ENCODE data around the gene TRIP10. TPM values are rescaled to one million over a fixed set of nuclear protein-coding genes. Genes with fewer than 3 reads are reported as not detected.

The TRIP10 gene
- total and polyA plus RNA-seq, 9 donors = 57.3 to 149 (median 106) TPM

GRCh38 chr19:6765738-6766356, 26.4 kb downstream of the TRIP10 start:
- peaks cover 2% of the 10 kb centered on the region for H3K4me1 ChIP-seq (ENCODE audit: insufficient read depth)
- intact Hi-C loops (cut with DNase I) = loop anchor here in 1 of 4 donors (10.0 kb wide), 1 partner anchor 131 kb away; no protein-coding TSS in a partner anchor
- peaks cover 8% of the 10 kb centered on the region for H3K27me3 ChIP-seq
- H3K27ac ChIP-seq = no peak overlapping the region
- no peak for DNase-seq
- H3K9me3 ChIP-seq = no peaks in the 10 kb centered on the region
- no peak overlapping the region for H3K4me3 ChIP-seq
- H3K36me3 ChIP-seq = no peaks in the 10 kb centered on the region
- TF ChIP-seq CTCF (IDR thresholded peaks at IDR 0.05) (no peak), EP300 (IDR thresholded peaks at IDR 0.05) (no peak), POLR2A (IDR thresholded peaks at IDR 0.05) (no peak)
- WGBS, 3 donors = 22 to 34% (median 24%) methylated on average over 8 of the region's 8 CpGs

GRCh38 chr19:6766357-6767080, 27.0 kb downstream of the TRIP10 start:
- WGBS, 3 donors = 15 to 27% (median 18%) methylated on average over 16 of the region's 16 CpGs
- peaks cover 8% of the 10 kb centered on the region for H3K27me3 ChIP-seq
- intact Hi-C loops (cut with DNase I) = loop anchor here in 1 of 4 donors (10.0 kb wide), 1 partner anchor 132 kb away; no protein-coding TSS in a partner anchor
- peaks cover 2% of the 10 kb centered on the region for H3K4me1 ChIP-seq (ENCODE audit: insufficient read depth)
- no peak overlapping the region for H3K4me3 ChIP-seq
- H3K27ac ChIP-seq = no peak overlapping the region
- H3K36me3 ChIP-seq = no peaks in the 10 kb centered on the region
- H3K9me3 ChIP-seq = no peaks in the 10 kb centered on the region
- TF ChIP-seq POLR2A (IDR thresholded peaks at IDR 0.05) (no peak), CTCF (IDR thresholded peaks at IDR 0.05) (no peak), EP300 (IDR thresholded peaks at IDR 0.05) (no peak)
- DNase-seq = no peak

DNA sequence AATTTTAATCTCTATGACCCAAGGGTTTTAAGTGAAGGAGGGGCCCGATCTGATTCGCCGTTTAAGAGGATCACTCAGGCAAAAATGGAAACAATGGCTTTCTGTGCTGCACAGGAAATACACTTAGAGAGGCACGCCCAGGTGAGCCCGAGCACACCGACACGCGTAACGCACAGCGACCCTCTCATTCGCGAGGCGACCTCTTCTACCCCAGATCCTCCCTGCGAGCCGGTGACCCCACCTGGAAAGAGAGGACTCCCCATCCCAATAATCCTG, 27.5 kb downstream of the TRIP10 start:
- peaks cover 8% of the 10 kb centered on the region for H3K27me3 ChIP-seq
- no peaks in the 10 kb centered on the region for H3K9me3 ChIP-seq
- no peaks in the 10 kb centered on the region for H3K36me3 ChIP-seq
- no peak overlapping the region for H3K27ac ChIP-seq
- intact Hi-C loops (cut with DNase I) = loop anchor here in 1 of 4 donors (10.0 kb wide), 1 partner anchor 132 kb away; no protein-coding TSS in a partner anchor
- H3K4me3 ChIP-seq = no peak overlapping the region
- peaks cover 2% of the 10 kb centered on the region for H3K4me1 ChIP-seq (ENCODE audit: insufficient read depth)
- no peak for TF ChIP-seq POLR2A (IDR thresholded peaks at IDR 0.05)
- no peak for TF ChIP-seq CTCF (IDR thresholded peaks at IDR 0.05)
- no peak for TF ChIP-seq EP300 (IDR thresholded peaks at IDR 0.05)
- no peak for DNase-seq
- whole genome bisulfite sequencing, 3 donors = 1 to 3% (median 2%) methylated on average over 15 of the region's 15 CpGs

DNA sequence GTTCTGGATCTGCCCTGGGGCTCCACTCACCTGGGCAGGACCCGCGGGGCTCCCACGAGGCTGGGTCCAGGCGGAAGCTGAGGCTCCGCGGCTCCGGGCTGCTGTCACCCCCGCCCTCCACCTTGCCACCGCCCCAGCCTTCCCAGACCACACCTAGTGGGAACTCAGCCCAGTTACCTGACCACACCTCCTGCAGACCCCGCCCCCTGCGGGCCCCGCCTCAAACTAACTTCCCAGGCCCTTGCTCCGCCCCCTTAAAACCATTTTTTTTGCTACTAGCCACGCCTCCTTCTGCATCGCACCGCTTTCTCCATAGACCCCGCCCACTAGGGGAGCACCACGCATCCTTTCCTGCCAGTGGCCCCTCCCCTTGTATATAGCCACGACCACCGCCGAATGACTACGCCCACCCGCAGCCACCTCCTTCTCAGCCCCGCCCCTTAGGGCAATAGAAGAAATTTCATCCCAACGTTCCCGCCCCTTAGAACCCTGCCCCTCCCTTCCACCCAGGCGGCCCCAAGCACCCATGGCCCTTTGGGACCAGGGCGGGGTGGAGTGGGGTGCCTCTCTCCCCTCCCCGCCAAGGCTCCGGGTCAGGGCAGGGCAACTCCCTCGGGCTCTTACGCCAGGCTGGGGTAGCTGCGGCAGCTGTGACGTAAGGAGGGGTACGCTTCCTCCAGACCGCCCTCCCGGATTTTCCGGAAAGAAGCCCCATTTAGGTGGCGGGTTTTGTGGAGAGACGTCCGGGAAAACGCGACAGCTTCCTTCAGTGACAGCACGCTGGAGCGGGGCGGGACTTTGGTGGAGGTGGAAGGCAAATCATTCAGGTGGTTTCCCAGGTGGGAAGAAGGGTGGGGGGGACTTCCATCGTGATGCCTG, 28.1 kb downstream of the TRIP10 start, which contains the start of gene SH2D3A:
Gene SH2D3A (minus strand): TSS at position 79 of the 879 bp plus-strand sequence. CDS start 3,687 bp downstream, outside the sequence.
- H3K27me3 ChIP-seq = peaks cover 8% of the 10 kb centered on the region

More for the DNA sequence above, 28.1 kb downstream of the TRIP10 start, which contains the start of gene SH2D3A:
- Histone ChIP-seq H3K9me3 (no peaks in the 10 kb centered on the region), H3K27ac (no peak within 1 kb of the TSS), H3K36me3 (no peaks in the 10 kb centered on the region), H3K4me3 (no peak within 1 kb of the TSS), H3K4me1 (ENCODE audit: insufficient read depth) (peaks cover 2% of the 10 kb centered on the region)
- peak in 1 of 5 donors; percentile 37 for DNase-seq
- 3% methylated on average over 47 of the region's 47 CpGs for WGBS, 3 donors
- TF ChIP-seq POLR2A (IDR thresholded peaks at IDR 0.05) (no peak), EP300 (IDR thresholded peaks at IDR 0.05) (no peak), CTCF (IDR thresholded peaks at IDR 0.05) (no peak)
- intact Hi-C loops (cut with DNase I) = loop anchor here in 1 of 4 donors (10.0 kb wide), 1 partner anchor 133 kb away; no protein-coding TSS in a partner anchor

All from ovary (tissue), 9 donors.